Stimulated activated CD8-positive, alpha-beta memory T cell treated with anti-CD3 and anti-CD28 coated beads, Interleukin-2, amount 100 ng/mL, for 1 hour (primary cell): Measurements from ENCODE around the gene THBD.

ENCODE experiments used
- DNase-seq, 2 donors: peaks; one replicate each; pipeline ENCODE4 v3.0.0-alpha.2; 2020; ENCODE audit warnings: low read depth in 2 of 2

Gene THBD

DNA sequence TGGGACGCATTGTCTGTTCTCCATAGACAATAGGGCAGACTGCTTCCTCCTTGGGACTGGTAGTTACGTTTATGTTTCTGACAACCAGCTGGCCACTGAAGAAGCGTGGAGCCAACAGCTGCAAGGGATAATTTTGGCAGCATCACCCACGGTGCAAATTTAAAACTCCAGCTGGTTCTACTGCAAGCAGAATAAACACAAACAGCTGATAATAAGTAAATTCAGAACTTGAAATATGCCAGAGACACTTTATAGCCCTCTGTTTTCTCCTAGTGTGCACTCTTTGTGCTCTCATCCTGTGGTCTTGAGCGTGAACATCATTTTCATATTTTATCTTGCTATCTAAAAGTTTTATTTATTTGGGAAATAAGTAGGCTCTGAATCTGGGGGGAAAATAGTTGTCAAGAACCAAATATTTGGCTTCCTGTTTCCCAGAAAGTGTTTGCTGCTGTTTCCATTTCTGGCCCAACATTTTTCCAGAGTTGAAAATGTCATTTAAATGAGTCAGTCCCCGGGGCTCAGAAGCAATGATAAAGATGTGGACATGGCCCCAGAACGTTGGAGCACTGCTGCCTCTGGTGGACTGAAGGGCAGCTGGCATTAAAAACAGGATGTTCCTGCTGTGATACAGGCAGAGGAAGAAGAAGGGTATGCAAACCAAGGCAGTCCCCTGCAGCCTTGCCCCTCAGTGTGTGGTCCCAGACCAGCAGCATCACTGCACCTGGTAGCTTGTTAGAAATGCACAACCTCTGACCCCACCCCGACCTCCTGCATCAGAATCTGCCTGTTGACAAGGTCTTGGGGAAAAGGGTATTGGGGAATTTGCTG lies 12.5 kb upstream of the THBD start:
- no peak for DNase-seq

GRCh38 chr20:23061262-23061661 lies 11.8 kb upstream of the THBD start:
- no peak for DNase-seq

- no peak for DNase-seq
These were observed 11.2 kb upstream of the THBD start for GRCh38 chr20:23060629-23061028.

DNA sequence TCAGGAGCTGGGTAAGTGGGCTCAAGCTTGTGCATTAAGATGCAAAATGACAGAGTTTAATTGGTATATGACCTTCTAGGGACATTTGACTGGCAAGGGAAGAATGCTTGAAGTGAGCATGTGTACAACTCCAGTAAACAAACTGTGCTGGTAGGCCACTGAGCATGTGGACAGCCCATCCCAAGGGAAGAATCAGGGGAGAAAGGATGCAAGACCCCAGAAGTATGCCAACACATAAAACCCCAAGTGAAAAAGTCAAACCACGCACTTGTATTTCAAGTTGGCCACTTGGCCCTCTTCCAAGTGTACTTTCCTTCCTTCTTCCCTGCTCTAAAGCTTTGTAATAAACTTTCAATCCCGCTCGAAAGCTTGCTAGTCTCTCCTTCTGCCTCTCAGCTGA lies 10.4 kb upstream of the THBD start:
- DNase-seq = no peak

DNA sequence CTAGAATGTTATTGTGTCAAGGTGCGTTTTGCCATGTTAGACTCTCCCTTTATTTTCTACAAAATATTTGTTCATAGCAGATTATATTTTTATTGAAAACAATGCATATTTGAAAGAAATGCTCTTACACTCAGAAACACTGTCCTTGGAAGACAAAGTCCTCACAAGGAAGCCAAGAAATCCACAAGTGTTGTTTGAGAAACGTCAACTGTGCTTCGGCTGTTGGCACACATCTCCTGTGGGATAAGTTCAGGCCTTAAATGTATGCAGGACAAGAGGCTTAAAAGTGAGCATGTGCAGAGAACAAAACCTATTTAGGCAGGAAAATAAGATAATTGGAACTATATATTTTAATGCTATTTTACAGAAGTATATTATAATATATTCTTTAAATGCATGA lies 9.5 kb upstream of the THBD start:
- no peak for DNase-seq

DNA sequence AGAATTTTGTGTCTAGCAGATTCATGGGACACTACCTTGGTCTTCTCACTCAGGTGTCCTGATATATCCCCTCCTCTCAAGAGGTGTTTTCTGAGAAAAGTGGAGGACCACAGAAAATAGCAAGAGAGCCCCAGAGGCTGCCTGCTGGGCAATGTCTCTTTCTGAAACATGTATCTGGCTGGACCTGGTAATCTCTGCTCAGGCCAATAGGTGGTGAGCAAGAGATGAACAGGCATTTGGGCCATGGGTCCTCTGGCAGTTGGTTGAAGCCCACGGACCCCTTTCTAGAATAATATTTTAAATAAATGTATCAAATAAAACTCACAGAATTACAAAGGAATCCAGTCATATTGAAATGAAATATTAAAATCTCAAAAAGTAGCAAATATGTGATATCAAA lies 8.8 kb upstream of the THBD start:
- DNase-seq = no peak

GRCh38 chr20:23052904-23053303 lies 3.4 kb upstream of the THBD start:
- no peak for DNase-seq

DNA sequence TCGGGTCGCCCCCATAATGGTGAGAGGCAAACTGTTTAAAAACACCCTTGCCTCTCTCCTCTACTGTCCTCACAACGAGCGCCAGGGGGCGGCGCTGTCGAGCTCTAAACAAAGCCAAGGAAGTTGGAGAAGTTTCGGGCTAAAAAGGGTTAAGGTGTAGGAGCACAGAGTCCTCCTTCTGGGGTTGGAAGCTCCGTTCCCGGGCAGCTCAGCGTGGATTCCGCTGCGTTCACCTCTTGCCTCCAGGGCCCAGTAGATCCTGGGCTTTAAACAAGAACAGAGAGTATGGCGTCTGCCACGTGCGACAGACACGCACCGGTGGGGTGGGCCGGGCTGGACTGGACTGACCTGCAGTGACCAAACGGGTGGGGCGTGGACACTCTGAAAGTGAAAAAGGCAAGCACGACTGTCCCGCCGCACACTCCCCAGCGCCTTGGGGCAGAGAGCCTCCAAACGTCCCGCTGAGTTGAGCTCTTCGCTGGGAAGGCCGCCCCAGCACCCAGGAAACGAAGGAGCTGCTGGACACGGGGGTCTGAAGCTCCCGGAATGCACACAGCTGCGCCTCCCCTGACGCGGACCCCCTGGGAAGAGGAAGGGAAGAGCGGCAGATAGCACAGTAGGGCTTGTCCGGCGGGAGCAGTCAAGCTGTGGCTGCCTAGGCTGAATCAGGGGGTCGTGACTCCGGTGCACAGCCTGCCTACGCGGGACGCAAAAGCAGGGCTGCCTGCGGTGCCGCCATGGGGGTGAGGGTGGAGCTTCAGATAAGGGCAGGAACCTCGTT lies 1.6 kb upstream of the THBD start:
- DNase-seq = no peak

GRCh38 chr20:23050076-23050838 lies 785 bp upstream of the THBD start:
- no peak for DNase-seq

DNA sequence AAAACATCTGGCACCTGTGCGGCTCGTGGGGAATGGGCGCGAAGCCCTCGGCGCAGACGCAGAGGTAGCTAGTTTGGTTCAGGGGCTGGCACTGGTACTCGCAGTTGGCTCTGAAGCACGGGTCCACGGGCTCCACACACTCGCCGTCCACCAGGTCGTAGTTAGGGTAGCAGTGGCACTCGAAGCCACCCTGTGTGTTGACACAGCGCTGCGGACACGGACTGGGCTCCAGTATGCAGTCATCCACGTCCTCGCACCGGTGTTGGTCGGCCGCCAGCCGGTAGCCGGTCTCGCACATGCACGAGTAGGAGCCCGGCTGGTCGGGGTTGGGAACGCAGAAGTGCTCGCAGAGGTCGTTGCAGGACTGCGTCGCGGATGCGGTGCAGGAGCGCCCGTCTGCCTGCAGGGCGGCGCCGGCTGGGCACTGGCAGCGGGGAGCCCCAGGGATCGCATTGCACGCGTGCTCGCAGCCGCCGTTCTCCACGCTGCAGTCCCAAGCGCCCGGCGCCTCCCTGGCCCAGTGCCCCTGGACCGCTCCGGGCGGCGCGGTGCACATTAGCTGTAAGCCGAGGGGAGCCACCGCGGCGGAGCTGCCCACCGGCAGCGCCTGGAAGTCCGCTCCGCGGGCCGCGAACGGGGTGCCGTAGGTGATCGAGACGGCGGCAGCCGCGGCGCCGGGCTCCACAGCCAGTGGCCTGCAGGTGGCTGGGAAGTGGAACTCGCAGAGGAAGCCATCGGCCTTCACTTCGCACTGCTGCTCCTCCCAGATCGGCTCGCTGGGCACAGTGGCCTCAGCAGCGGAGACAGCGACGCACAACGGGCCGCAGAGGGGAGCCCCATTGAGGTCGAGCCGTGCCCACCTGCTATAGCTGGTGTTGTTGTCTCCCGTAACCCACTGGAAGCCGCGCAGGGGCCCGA lies 930 bp downstream of the THBD start:
- DNase-seq = no peak

DNA sequence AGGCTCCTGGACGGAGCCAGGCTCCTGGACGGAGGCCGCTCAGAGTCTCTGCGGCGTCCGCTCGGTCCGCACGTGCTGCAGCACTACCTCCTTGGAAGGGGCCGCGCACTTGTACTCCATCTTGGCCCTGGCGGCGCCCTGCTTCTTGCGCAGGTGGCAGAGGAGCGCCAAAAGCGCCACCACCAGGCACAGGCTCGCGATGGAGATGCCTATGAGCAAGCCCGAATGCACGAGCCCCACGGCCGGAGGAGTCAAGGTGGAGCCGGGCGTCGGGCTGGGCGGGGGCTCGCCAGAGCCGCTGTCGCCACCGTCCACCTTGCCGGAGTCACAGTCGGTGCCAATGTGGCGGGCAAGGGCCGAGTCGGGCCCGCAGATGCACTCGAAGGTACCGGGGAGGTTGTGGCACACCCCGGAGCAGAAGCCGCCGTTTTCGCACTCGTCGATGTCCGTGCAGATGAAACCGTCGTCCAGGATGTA lies 1.7 kb downstream of the THBD start:
- DNase-seq = no peak

GRCh38 chr20:23047001-23047737 lies 2.3 kb downstream of the THBD start:
- DNase-seq = no peak

DNA sequence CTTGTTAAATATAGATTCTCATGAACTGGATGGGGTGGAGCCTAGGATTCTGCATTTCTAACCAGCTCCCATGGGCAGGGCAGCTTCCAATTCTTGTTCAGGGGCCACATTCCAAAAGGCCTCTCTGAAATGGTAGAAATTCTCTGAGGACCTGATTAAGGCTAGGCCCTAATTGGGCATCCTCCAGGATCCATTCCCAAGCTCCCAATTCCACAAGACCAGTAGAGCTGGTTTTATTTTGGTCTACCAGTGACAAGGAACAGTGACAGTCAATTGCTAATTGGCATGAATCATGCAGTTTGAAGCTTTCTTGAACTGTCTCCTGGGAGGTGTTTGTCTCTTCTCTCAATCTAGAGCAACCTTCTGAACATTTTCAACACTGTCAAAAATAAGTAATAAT lies 3.0 kb downstream of the THBD start:
- no peak for DNase-seq

DNA sequence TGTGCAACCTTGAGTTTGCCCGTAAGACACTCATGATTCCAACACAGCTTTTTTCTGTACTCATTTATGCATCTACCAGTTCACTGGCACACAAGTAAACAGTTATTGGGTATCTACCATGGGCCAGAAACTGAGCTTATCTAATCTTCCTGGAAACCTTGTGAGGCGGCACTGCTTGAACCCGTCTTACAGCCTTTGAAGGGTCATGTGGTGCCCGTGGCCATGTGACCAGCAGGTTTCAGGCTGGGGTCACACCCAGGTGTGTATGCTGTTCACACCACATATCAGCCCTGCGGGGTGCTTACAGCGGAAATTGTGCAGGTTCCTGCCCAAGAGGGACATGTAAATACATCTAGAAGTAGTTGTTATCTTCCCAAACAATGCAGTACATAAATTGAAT lies 6.1 kb downstream of the THBD start:
- DNase-seq = no peak

GRCh38 chr20:23042270-23042669 lies 7.2 kb downstream of the THBD start:
- DNase-seq = no peak

- no peak for DNase-seq
These were observed 9.5 kb downstream of the THBD start for GRCh38 chr20:23039885-23040508.

DNA sequence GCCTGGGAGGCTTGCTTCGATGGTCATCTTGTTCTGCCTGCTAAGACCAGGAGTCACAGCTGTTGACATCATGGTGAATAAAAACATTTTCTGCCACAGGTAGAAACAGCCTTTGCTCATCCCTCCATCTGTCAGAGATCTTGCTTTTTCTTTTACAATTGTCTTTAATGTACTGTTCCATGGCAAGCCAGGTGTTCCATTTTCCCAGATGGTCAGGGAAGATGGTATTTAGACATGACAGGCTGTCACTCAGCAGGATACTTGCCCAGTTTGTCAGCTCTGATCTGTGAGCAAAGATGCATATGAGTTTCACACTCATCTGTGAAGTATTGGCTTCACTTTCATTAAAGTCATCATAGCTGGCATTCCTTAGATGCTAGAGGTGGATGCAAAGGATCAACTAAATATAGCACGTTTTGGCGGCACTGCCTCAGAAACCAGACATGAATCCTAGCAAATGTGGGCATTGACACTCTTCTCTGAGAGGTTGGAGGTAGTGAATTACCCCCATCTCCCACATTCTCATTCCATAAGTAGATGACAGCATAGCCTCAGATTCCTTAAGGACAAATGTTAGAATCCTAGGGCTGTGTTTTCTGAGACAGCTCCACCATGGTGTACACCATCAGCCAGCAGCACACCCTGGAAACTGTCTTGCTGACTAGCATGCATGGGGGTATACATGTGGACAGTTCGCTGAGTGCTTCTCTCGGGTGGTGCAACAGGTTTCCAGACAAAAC lies 10.2 kb downstream of the THBD start:
- no peak for DNase-seq

DNA sequence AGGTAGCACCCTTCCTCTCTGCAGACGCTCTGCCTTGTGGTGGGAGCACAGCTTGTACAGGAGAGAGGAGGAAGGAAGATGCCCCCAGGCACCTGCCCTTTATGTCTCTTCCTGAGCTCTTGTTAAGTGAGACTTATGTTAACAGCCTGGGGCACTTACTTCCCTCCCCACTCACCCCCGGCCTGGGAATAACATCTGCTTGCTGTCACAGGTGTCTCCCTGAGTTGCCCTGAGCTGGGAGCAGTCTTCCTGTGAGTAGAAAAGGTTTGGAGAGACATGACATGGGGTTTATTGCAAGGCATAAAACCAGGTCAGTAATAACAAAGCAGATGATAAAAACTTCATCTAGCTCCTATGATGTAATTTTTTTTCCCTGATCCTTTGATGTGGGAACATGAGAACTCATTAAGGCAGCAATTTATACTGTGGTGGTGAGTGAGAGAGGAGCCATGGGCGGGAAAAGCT lies 12.4 kb downstream of the THBD start:
- no peak for DNase-seq

DNA sequence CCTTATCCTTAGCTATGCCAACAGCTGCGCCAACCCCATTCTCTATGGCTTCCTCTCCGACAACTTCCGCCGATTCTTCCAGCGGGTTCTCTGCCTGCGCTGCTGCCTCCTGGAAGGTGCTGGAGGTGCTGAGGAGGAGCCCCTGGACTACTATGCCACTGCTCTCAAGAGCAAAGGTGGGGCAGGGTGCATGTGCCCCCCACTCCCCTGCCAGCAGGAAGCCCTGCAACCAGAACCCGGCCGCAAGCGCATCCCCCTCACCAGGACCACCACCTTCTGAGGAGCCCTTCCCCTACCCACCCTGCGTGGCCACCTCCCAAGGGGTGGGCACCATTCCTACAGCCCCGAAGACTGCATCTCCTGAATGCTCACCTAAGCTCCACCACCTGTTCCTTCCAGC lies 13.1 kb downstream of the THBD start:
- DNase-seq = no peak
